ENCODE data around the gene FBXL3.

The FBXL3 gene

DNA sequence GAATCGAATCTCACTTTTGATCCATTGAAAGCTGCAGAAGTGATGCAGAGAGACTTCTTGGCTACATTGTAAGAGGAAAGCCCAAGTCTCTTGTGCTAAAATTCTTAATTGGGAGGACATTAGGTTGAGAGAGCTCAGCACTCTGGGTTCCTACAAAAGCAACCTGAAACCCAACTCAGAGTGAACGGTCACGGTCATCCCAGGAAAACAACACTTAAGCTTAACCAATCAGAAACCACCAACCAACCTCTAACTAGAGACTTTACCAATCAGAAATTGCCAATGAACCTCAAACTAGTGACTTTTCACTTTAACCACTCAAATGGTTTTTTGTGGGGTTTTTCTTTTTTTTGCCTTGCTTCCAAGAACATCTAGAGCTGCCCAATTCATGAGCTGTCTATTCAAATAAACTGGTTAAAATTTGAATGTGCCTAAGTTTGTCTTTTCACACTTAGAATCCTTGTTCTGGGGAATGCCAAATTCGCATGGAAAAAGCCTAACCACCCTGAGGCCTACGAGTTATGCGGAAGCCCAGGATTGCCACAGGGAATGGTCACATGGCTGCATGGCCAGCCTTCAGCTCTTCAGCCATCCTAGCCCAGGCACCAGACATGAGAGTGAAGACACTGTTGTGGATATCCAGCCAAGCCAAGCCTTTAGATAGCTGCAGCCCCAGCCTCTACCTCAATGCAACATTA lies 52.9 kb downstream of the FBXL3 start:
- H3K27ac ChIP-seq (replicated peaks) = no peak overlapping the region
- peaks cover 12% of the 10 kb centered on the region for H3K27me3 ChIP-seq (ENCODE audit: insufficient read depth, poor library complexity, severe bottlenecking)
- no peak for DNase-seq (ENCODE audit: low read depth in 1 of 2, low spot score in 1 of 2)
- TF ChIP-seq GABPA (IDR thresholded peaks at IDR 0.05; ENCODE audit: low read depth) (no peak), POLR2AphosphoS5 (IDR thresholded peaks at IDR 0.05; ENCODE audit: low read depth) (no peak), SPI1 (IDR thresholded peaks at IDR 0.05; ENCODE audit: borderline replicate concordance, low read depth) (no peak)
- TF ChIP-seq, protein P1, sequence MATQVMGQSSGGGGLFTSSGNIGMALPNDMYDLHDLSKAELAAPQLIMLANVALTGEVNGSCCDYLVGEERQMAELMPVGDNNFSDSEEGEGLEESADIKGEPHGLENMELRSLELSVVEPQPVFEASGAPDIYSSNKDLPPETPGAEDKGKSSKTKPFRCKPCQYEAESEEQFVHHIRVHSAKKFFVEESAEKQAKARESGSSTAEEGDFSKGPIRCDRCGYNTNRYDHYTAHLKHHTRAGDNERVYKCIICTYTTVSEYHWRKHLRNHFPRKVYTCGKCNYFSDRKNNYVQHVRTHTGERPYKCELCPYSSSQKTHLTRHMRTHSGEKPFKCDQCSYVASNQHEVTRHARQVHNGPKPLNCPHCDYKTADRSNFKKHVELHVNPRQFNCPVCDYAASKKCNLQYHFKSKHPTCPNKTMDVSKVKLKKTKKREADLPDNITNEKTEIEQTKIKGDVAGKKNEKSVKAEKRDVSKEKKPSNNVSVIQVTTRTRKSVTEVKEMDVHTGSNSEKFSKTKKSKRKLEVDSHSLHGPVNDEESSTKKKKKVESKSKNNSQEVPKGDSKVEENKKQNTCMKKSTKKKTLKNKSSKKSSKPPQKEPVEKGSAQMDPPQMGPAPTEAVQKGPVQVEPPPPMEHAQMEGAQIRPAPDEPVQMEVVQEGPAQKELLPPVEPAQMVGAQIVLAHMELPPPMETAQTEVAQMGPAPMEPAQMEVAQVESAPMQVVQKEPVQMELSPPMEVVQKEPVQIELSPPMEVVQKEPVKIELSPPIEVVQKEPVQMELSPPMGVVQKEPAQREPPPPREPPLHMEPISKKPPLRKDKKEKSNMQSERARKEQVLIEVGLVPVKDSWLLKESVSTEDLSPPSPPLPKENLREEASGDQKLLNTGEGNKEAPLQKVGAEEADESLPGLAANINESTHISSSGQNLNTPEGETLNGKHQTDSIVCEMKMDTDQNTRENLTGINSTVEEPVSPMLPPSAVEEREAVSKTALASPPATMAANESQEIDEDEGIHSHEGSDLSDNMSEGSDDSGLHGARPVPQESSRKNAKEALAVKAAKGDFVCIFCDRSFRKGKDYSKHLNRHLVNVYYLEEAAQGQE (IDR thresholded peaks at IDR 0.05; ENCODE audit: insufficient replicate concordance, low read depth) = no peak
- TF ChIP-seq, protein P2, sequence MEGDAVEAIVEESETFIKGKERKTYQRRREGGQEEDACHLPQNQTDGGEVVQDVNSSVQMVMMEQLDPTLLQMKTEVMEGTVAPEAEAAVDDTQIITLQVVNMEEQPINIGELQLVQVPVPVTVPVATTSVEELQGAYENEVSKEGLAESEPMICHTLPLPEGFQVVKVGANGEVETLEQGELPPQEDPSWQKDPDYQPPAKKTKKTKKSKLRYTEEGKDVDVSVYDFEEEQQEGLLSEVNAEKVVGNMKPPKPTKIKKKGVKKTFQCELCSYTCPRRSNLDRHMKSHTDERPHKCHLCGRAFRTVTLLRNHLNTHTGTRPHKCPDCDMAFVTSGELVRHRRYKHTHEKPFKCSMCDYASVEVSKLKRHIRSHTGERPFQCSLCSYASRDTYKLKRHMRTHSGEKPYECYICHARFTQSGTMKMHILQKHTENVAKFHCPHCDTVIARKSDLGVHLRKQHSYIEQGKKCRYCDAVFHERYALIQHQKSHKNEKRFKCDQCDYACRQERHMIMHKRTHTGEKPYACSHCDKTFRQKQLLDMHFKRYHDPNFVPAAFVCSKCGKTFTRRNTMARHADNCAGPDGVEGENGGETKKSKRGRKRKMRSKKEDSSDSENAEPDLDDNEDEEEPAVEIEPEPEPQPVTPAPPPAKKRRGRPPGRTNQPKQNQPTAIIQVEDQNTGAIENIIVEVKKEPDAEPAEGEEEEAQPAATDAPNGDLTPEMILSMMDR (IDR thresholded peaks at IDR 0.05; ENCODE audit: insufficient read depth, low read length) = no peak
- no peak overlapping the region for H3K4me3 ChIP-seq (replicated peaks; ENCODE audit: insufficient read depth, low read length)

DNA sequence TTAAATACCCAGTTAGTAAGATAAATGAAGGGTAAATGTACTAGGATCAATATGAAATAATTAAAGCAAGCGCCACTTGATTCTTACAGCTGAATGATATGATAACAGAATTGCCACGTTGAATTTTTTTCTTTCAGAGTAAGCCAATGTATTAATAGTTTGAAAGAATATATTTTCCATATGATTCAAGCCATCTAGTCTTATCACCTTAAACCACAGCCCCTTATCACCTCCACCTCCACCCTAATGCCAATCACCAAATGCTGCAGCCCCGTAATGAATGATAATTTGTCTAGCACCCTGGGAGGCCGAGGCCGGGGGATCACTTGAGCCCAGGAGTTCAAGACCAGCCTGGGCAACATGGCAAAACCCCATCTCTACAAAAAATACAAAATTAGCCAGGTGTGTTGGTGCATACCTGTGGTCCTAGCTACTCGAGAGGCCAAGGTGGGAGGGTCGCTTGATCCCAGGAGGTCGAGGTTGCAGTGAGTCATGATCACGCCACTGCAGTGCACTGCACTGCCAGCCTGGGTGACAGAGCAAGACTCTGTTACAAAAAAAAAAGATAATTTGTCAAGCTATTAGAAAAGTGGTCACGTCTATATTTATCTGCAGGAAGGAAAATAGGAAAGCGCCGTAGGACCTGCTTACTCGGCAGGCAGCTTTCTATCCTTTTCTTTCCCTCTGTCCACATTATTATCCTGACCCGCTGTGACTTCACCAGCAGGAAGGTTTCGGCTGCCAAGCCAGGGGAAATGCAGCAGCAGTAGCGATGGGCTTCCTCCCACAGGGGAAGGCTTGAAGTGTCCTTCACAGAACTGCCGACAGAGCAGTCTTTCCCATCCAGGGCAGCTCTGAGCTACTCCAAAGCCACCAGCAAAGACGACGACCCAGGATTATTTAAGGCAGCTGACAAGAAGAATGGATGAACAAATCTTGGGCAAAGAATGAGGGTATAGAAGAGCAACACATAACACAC lies 54.8 kb downstream of the FBXL3 start:
- no peak overlapping the region for H3K4me3 ChIP-seq (replicated peaks; ENCODE audit: insufficient read depth, low read length)
- peaks cover 14% of the 10 kb centered on the region for H3K27me3 ChIP-seq (ENCODE audit: insufficient read depth, poor library complexity, severe bottlenecking)
- no peak for DNase-seq (ENCODE audit: low read depth in 1 of 2, low spot score in 1 of 2)
- no peak overlapping the region for H3K27ac ChIP-seq (replicated peaks)
- TF ChIP-seq, protein P2 (IDR thresholded peaks at IDR 0.05; ENCODE audit: insufficient read depth, low read length) = no peak
- TF ChIP-seq, protein P1 (IDR thresholded peaks at IDR 0.05; ENCODE audit: insufficient replicate concordance, low read depth) = no peak
- TF ChIP-seq GABPA (IDR thresholded peaks at IDR 0.05; ENCODE audit: low read depth) (no peak), SPI1 (IDR thresholded peaks at IDR 0.05; ENCODE audit: borderline replicate concordance, low read depth) (no peak), POLR2AphosphoS5 (IDR thresholded peaks at IDR 0.05; ENCODE audit: low read depth) (no peak)

DNA sequence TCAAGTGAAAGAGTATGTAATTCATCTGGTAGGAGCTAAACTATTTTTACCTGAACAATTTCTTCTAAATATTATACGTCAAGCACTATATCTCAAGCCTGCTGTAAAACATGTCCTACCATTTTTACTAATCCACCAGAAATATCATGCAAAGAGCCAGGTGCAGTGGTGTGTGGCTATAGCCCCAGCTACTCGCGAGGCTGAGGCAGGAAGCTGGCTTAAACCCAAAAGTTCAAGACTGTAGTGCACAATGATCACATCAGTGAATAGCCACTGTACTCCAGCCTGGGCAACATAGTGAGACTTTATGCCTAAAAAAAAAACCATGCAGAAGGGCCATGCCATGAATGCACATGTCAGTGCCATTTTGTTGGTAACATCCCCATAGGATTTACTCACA lies 55.7 kb downstream of the FBXL3 start:
- Histone ChIP-seq H3K27me3 (ENCODE audit: insufficient read depth, poor library complexity, severe bottlenecking) (peaks cover 14% of the 10 kb centered on the region), H3K4me3 (replicated peaks; ENCODE audit: insufficient read depth, low read length) (no peak overlapping the region), H3K27ac (replicated peaks) (no peak overlapping the region)
- no peak for DNase-seq (ENCODE audit: low read depth in 1 of 2, low spot score in 1 of 2)
- TF ChIP-seq SPI1 (IDR thresholded peaks at IDR 0.05; ENCODE audit: borderline replicate concordance, low read depth) (no peak), GABPA (IDR thresholded peaks at IDR 0.05; ENCODE audit: low read depth) (no peak), POLR2AphosphoS5 (IDR thresholded peaks at IDR 0.05; ENCODE audit: low read depth) (no peak)
- TF ChIP-seq, protein P2 (IDR thresholded peaks at IDR 0.05; ENCODE audit: insufficient read depth, low read length) = no peak
- TF ChIP-seq, protein P1 (IDR thresholded peaks at IDR 0.05; ENCODE audit: insufficient replicate concordance, low read depth) = no peak
